ENCODE results near the gene EMILIN2.

EMILIN2 gene

GRCh38 chr18:2882201-2882600 is 35.4 kb downstream of the EMILIN2 start:
- CTCF ChIA-PET: no interaction called here
- Histone ChIP-seq H3K4me1 (ENCODE audit: control insufficient read depth, insufficient read depth, low read length) (no peaks in the 10 kb centered on the region), H3K9me3 (ENCODE audit: control insufficient read depth, insufficient read depth, low read depth, low read length) (no peaks in the 10 kb centered on the region; the same call in 1 of the 2 replicates), H3K36me3 (ENCODE audit: control insufficient read depth in 2 of 2, insufficient read depth in 1 of 2, low read length in 2 of 2) (no peaks in the 10 kb centered on the region), H3K4me3 (ENCODE audit: low read depth, low read length) (no peak overlapping the region), H3K27ac (ENCODE audit: extremely low read depth, low read depth, low read length) (no peak overlapping the region)
- TF ChIP-seq ZNF416 (tag by site-specific recombination; IDR thresholded peaks at IDR 0.05) (no peak), ZBTB10 (tag by site-specific recombination; IDR thresholded peaks at IDR 0.05) (no peak), ZNF155 (tag by site-specific recombination; IDR thresholded peaks at IDR 0.05) (no peak), ZNF514 (tag by site-specific recombination; IDR thresholded peaks at IDR 0.05) (no peak), ZNF837 (tag by site-specific recombination; IDR thresholded peaks at IDR 0.05) (no peak), ZNF354C (tag by site-specific recombination; IDR thresholded peaks at IDR 0.05; ENCODE audit: borderline replicate concordance, low read depth) (no peak), ZNF341 (tag by site-specific recombination; IDR thresholded peaks at IDR 0.05; ENCODE audit: low read depth) (no peak)
- POLR2A ChIA-PET: no interaction called here

DNA sequence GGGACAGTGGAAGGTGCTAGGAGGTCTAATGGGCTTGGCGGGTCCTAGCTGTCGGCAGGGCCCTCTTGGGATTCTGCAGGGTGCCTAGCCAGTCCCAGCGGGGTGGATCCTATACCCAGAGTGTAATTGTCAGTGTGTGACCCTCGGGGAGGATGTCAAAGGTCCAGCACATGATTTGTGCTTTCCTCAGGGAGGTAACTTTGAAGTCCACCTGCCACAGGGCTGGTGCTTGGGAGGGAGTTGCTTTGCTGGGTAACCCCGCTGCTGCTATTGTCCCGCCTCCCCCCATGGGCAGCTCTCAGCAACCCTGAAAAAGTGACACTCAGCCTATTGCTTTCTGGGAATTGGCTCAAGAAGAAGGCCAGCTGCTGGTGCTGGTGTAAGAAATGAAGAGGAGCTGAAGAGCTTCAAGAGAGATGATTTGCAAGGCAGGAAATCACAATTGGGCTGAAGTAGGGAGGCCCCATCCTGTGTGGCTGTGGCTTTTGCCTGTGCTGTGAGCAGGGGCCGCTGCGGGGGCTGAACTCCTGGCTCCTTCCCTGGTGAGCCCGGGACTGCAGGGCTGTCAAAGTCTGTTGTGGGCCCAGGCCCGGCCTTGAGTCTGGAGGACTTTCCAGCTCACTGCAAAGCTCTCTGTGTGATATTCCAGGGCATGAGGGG is 36.4 kb downstream of the EMILIN2 start:
- H3K9me3 ChIP-seq (ENCODE audit: control insufficient read depth, insufficient read depth, low read depth, low read length): no peaks in the 10 kb centered on the region; the same call in 1 of the 2 replicates
- no peaks in the 10 kb centered on the region for H3K4me1 ChIP-seq (ENCODE audit: control insufficient read depth, insufficient read depth, low read length)
- ChIA-PET CTCF (no interaction called here), POLR2A (no interaction called here)
- no peak overlapping the region for H3K27ac ChIP-seq (ENCODE audit: extremely low read depth, low read depth, low read length)
- no peaks in the 10 kb centered on the region for H3K36me3 ChIP-seq (ENCODE audit: control insufficient read depth in 2 of 2, insufficient read depth in 1 of 2, low read length in 2 of 2)
- TF ChIP-seq ZIC2 (tag by site-specific recombination; IDR thresholded peaks at IDR 0.05) (peak; percentile 75), ZNF132 (tag by site-specific recombination; IDR thresholded peaks at IDR 0.05; ENCODE audit: borderline replicate concordance) (no peak)
- H3K4me3 ChIP-seq (ENCODE audit: low read depth, low read length): no peak overlapping the region

- Histone ChIP-seq H3K9me3 (ENCODE audit: control insufficient read depth, insufficient read depth, low read depth, low read length) (no peaks in the 10 kb centered on the region; the same call in 1 of the 2 replicates), H3K4me3 (ENCODE audit: low read depth, low read length) (no peak overlapping the region), H3K4me1 (ENCODE audit: control insufficient read depth, insufficient read depth, low read length) (no peaks in the 10 kb centered on the region), H3K27ac (ENCODE audit: extremely low read depth, low read depth, low read length) (no peak overlapping the region), H3K36me3 (ENCODE audit: control insufficient read depth in 2 of 2, insufficient read depth in 1 of 2, low read length in 2 of 2) (no peaks in the 10 kb centered on the region)
- CTCF ChIA-PET: interaction anchor here (0.7 kb wide), 1 partner anchor 781 kb away, joined by 3 read pairs; no protein-coding TSS in a partner anchor
- POLR2A ChIA-PET: no interaction called here
- no peak for TF ChIP-seq ZNF776 (tag by site-specific recombination; IDR thresholded peaks at IDR 0.05; ENCODE audit: borderline replicate concordance)
- TF ChIP-seq KLF1 (tag by site-specific recombination; IDR thresholded peaks at IDR 0.05): no peak
- no peak for TF ChIP-seq ZNF518A (tag by site-specific recombination; conservative IDR thresholded peaks at IDR 0.05; ENCODE audit: low read depth)
- TF ChIP-seq ZSCAN16 (tag by site-specific recombination; IDR thresholded peaks at IDR 0.05): no peak
- TF ChIP-seq SCRT2 (tag by site-specific recombination; IDR thresholded peaks at IDR 0.05): no peak
- TF ChIP-seq ZBTB21 (tag by site-specific recombination; IDR thresholded peaks at IDR 0.05): no peak
Observed at GRCh38 chr18:2884706-2885285, 38.0 kb downstream of the EMILIN2 start.

All from HEK293 (cell line).